ENCODE measurements around the gene TMEM233. TPM values are rescaled to one million over a fixed set of nuclear protein-coding genes. Genes with fewer than 3 reads are reported as not detected.

Gene TMEM233
- total and polyA plus RNA-seq, 9 of the 15 experiments (the other 6 are each of a cell fraction or from before 2014, with no cell fraction given) = 0.04 to 0.17 (median 0.07) TPM; not detected in 2

GRCh38 chr12:119665164-119665929, 71.8 kb downstream of the TMEM233 start (continued):
- TF ChIP-seq ATF3 (IDR thresholded peaks at IDR 0.05) (peak; percentile 67; the same call in 1 of the 2 replicates), ATF3 (CRISPR knock-in tag; conservative IDR thresholded peaks at IDR 0.05) (0 out of 2 replicates have a peak, but pooled peaks have one; percentile 53), THRB (CRISPR knock-in tag; conservative IDR thresholded peaks at IDR 0.05) (peak; percentile 92), REST (IDR thresholded peaks at IDR 0.05; ENCODE audit: borderline replicate concordance) (peak; percentile 37; the same call in 1 of the 2 replicates), REST (CRISPR knock-in tag; IDR thresholded peaks at IDR 0.05; ENCODE audit: low read depth) (no peak), MED1 (CRISPR knock-in tag; IDR thresholded peaks at IDR 0.05; ENCODE audit: borderline replicate concordance) (no peak), CSDE1 (IDR thresholded peaks at IDR 0.05) (no peak), RUNX1 (IDR thresholded peaks at IDR 0.05; ENCODE audit: low read depth) (peak; percentile 89; the same call in 1 of the 2 replicates), PATZ1 (CRISPR knock-in tag; IDR thresholded peaks at IDR 0.05; ENCODE audit: borderline replicate concordance) (no peak), ATF7 (IDR thresholded peaks at IDR 0.05) (peak; percentile 87), ZFX (CRISPR knock-in tag; IDR thresholded peaks at IDR 0.05) (no peak; the same call in 1 of the 2 replicates), ESRRB (CRISPR knock-in tag; IDR thresholded peaks at IDR 0.05; ENCODE audit: borderline replicate concordance) (no peak), KDM4B (IDR thresholded peaks at IDR 0.05; ENCODE audit: borderline replicate concordance in 2 of 2, low read depth in 1 of 2) (no peak)

Data from K562 (cell line).